Esophagus muscularis mucosa (tissue), 4 donors: ENCODE measurements around the gene AFAP1. TPM values are rescaled to one million over a fixed set of nuclear protein-coding genes. Genes with fewer than 3 reads are reported as not detected.

Experiments used
- DNase-seq: peaks from one replicate; pipeline ENCODE4 v3.0.0-alpha.2; 2017; ENCODE audit errors: extremely low spot score
- H3K27ac ChIP-seq, 4 donors: fragments of 200-600 bp; sonication (generic); replicated peaks in 1 of 4; 1 replicate in 3 of 4; 2 replicates in 1 of 4; pipeline ENCODE4 v1.5.1; 2016 to 2019; ENCODE audit warnings: mild to moderate bottlenecking in 1 of 4
- H3K27me3 ChIP-seq, 4 donors: fragments of 200-600 bp; sonication (generic); one replicate each; pipeline versions ENCODE4 v1.5.1 to v1.6.0; 2016 to 2019
- H3K36me3 ChIP-seq, 4 donors: fragments of 200-600 bp; sonication (generic); one replicate each; pipeline ENCODE4 v1.5.1; 2016 to 2019
- H3K4me1 ChIP-seq, 4 donors: fragments of 200-600 bp; sonication (generic); one replicate each; pipeline ENCODE4 v1.5.1; 2016 to 2019
- H3K4me3 ChIP-seq, 4 donors: fragments of 200-600 bp; sonication (generic); 1 replicate in 2 of 4; 2 replicates in 2 of 4; pipeline ENCODE4 v1.5.1; 2016 to 2019; ENCODE audit warnings: mild to moderate bottlenecking in 4 of 4, moderate library complexity in 1 of 4
- H3K9me3 ChIP-seq, 4 donors: fragments of 200-600 bp; sonication (generic); 1 replicate in 3 of 4; 2 replicates in 1 of 4; pipeline ENCODE4 v1.5.1; 2016 to 2019
- EP300 ChIP-seq: sonication (generic); formaldehyde crosslinking; IDR thresholded peaks from one replicate; pipeline ENCODE4 v1.6.1; 2017; ENCODE audit warnings: antibody characterized with exemption
- POLR2A ChIP-seq: fragments of 450-650 bp; IDR thresholded peaks from one replicate; pipeline ENCODE4 v1.6.1; 2017; ENCODE audit warnings: antibody characterized with exemption, moderate library complexity, mild to moderate bottlenecking, low read depth
- POLR2AphosphoS5 ChIP-seq, 2 donors: sonication (generic); formaldehyde crosslinking; IDR thresholded peaks; one replicate each; pipeline ENCODE4 v1.6.1; 2017; ENCODE audit warnings: antibody characterized with exemption in 2 of 2
- WGBS: methylation state at CpG from one replicate; pipeline ENCODE4 v1.1.5; 2018; 5-methylcytosine and 5-hydroxymethylcytosine counted together
- intact Hi-C: fragments of 100-400 bp; cut with DNase I; formaldehyde crosslinking; loops from one replicate; pipeline ENCODE4 v1.15.1; 2023
- total RNA-seq, 4 donors: library from RNA; depleted of rRNA; stranded (reverse); fragments of >200 nt; gene quantifications; one replicate each; pipeline versions ENCODE4 v1.1.0 to v1.2.1, GENCODE V29; 2016
- TF ChIP-seq, protein P1 (sequence below), 3 experiments: fragments of 200-600 bp in 2 of 3; fragments of 450-650 bp in 1 of 3; sonication (generic) in 2 of 3; IDR thresholded peaks; one replicate each; pipeline ENCODE4 v1.5.1; 2017 to 2019; ENCODE audit warnings: antibody characterized with exemption in 3 of 3, mild to moderate bottlenecking in 2 of 3, moderate library complexity in 1 of 3

The AFAP1 gene
- total RNA-seq, 4 donors from 2014 or later, result 37.8 to 71.3 (median 50.9) TPM

GRCh38 chr4:7943211-7943610 is 3.5 kb upstream of the AFAP1 start:
- Histone ChIP-seq H3K27me3 (no peaks in the 10 kb centered on the region), H3K36me3 (no peaks in the 10 kb centered on the region), H3K4me1 (peaks cover 6 to 31% (median 19%) of the 10 kb centered on the region in 4 donors), H3K9me3 (no peaks in the 10 kb centered on the region), H3K4me3 (no peak overlapping the region), H3K27ac (no peak overlapping the region)
- no peak for TF ChIP-seq EP300
- 95% methylated on average over 8 of the region's 8 CpGs for WGBS
- intact Hi-C loops, result no loop called here
- DNase-seq, result no peak

GRCh38 chr4:7941965-7942496 is 2.4 kb upstream of the AFAP1 start:
- no peaks in the 10 kb centered on the region for H3K36me3 ChIP-seq
- no peak overlapping the region for H3K4me3 ChIP-seq
- no peak overlapping the region for H3K27ac ChIP-seq
- WGBS, result 96% methylated on average over 3 of the region's 4 CpGs
- intact Hi-C loops, result no loop called here
- no peak for DNase-seq
- TF ChIP-seq POLR2A (no peak), EP300 (no peak), POLR2AphosphoS5 (IDR thresholded peaks at IDR 0.05) (no peak)
- TF ChIP-seq, protein P1, sequence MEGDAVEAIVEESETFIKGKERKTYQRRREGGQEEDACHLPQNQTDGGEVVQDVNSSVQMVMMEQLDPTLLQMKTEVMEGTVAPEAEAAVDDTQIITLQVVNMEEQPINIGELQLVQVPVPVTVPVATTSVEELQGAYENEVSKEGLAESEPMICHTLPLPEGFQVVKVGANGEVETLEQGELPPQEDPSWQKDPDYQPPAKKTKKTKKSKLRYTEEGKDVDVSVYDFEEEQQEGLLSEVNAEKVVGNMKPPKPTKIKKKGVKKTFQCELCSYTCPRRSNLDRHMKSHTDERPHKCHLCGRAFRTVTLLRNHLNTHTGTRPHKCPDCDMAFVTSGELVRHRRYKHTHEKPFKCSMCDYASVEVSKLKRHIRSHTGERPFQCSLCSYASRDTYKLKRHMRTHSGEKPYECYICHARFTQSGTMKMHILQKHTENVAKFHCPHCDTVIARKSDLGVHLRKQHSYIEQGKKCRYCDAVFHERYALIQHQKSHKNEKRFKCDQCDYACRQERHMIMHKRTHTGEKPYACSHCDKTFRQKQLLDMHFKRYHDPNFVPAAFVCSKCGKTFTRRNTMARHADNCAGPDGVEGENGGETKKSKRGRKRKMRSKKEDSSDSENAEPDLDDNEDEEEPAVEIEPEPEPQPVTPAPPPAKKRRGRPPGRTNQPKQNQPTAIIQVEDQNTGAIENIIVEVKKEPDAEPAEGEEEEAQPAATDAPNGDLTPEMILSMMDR (IDR thresholded peaks at IDR 0.05), result no peak
- H3K4me1 ChIP-seq, result peaks cover 9 to 43% (median 30%) of the 10 kb centered on the region in 4 donors
- H3K9me3 ChIP-seq, result no peaks in the 10 kb centered on the region
- no peaks in the 10 kb centered on the region for H3K27me3 ChIP-seq

GRCh38 chr4:7941111-7941964 is 1.7 kb upstream of the AFAP1 start:
- Histone ChIP-seq H3K9me3 (no peaks in the 10 kb centered on the region), H3K27me3 (no peaks in the 10 kb centered on the region), H3K4me1 (peaks cover 9 to 50% (median 36%) of the 10 kb centered on the region in 4 donors), H3K36me3 (no peaks in the 10 kb centered on the region), H3K4me3 (no peak overlapping the region), H3K27ac (peak overlapping the region in 1 of 4 donors; percentile 23)
- intact Hi-C loops, result no loop called here
- WGBS, result 81% methylated on average over 11 of the region's 11 CpGs
- no peak for DNase-seq
- TF ChIP-seq, protein P1 (IDR thresholded peaks at IDR 0.05), result no peak
- TF ChIP-seq EP300 (no peak), POLR2A (no peak), POLR2AphosphoS5 (IDR thresholded peaks at IDR 0.05) (no peak)

DNA sequence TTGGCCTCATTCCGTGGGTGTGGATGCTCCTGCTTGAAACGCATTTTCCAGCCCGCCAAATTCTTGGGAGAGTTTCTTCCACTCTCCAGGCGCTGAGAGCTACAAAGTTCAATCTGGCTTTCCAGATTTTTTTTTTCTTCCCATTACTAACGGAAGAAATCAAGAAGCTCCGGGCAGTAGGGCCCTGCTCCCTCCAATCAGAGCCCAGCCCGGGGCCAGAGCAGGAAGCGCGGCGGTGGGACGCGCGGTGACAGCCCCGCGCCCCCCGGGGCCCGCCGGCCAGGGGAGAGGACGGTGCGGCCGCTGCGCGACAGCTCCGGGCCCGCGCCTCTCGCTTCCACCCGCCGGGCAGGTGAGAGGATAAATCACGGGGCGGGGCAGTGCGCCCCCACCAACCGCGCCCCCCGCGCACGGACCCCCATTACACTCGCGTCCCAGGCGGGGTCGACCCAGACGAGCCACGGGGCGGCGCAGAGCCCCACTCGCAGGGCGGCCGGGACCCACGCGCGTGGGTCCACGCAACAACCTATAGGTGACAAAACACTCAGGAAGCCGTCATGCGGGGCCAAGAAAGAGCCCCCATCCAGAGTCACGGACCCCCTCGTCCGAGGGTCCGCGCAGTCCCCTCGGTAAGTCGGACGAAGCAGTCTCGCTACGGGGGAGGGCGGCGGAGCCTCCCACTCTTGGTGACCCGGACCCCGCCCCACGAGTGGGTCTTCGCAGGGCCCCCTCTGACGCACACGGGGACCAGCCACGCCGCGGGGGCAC is 868 bp downstream of the AFAP1 start:
- peak overlapping the region; percentile 94 to 99 (median 98) for H3K4me3 ChIP-seq
- DNase-seq, result peak; percentile 91
- H3K27ac ChIP-seq, result peak overlapping the region; percentile 99
- intact Hi-C loops, result loop anchor here (5.0 kb wide), 1 partner anchor 61 kb away; no protein-coding TSS in a partner anchor
- H3K9me3 ChIP-seq, result no peaks in the 10 kb centered on the region
- H3K36me3 ChIP-seq, result no peaks in the 10 kb centered on the region
- TF ChIP-seq POLR2A (no peak), EP300 (no peak), POLR2AphosphoS5 (IDR thresholded peaks at IDR 0.05) (peak; percentile 57 to 59)
- TF ChIP-seq, protein P1 (IDR thresholded peaks at IDR 0.05), result peak in 1 of 3 experiments; percentile 22
- H3K27me3 ChIP-seq, result no peaks in the 10 kb centered on the region
- peaks cover 9 to 61% (median 51%) of the 10 kb centered on the region in 4 donors for H3K4me1 ChIP-seq
- 1% methylated on average over 14 of the region's 75 CpGs for WGBS

DNA sequence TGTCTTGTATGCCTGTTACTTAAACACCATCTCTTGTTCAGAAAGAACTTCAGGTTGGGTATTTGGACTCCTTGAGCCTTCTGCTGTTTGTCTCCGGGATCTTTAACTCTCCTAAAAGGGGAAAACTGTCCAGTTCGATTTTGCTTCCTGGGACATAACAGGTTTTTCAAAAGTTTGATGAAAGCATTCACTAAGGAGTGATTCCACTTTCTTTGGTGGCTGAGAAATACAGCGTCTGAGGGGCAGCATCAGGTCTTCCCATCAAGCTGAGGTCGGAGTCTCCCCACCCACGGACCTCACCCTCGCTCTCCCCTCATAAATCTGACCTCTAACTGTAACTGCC is 1.4 kb downstream of the AFAP1 start:
- H3K36me3 ChIP-seq, result no peaks in the 10 kb centered on the region
- DNase-seq, result no peak
- H3K27me3 ChIP-seq, result no peaks in the 10 kb centered on the region
- H3K27ac ChIP-seq, result peak overlapping the region; percentile 99
- no peaks in the 10 kb centered on the region for H3K9me3 ChIP-seq
- H3K4me1 ChIP-seq, result peaks cover 9 to 64% (median 53%) of the 10 kb centered on the region in 4 donors
- intact Hi-C loops, result loop anchor here (5.0 kb wide), 1 partner anchor 61 kb away; no protein-coding TSS in a partner anchor
- WGBS, result 15% methylated on average over 6 of the region's 6 CpGs
- H3K4me3 ChIP-seq, result peak overlapping the region; percentile 94 to 99 (median 98)
- no peak for TF ChIP-seq POLR2AphosphoS5 (IDR thresholded peaks at IDR 0.05)
- TF ChIP-seq, protein P1 (IDR thresholded peaks at IDR 0.05), result no peak
- TF ChIP-seq EP300, result no peak
- TF ChIP-seq POLR2A, result no peak
